Body of pancreas (tissue), 4 donors: Measurements from ENCODE around the gene BCL7C.

Experiments used
- CTCF ChIP-seq, 7 experiments: fragments of 450-650 bp in 4 of 7; fragments of 200-600 bp in 3 of 7; sonication (generic) in 3 of 7; IDR thresholded peaks; one replicate each; pipeline ENCODE4 v1.5.1; 2016 to 2019; ENCODE audit warnings: antibody characterized with exemption in 7 of 7
- POLR2A ChIP-seq, 3 donors: fragments of 450-650 bp; IDR thresholded peaks; one replicate each; pipeline ENCODE4 v1.6.1; 2016; ENCODE audit warnings: antibody characterized with exemption in 3 of 3, mild to moderate bottlenecking in 2 of 3

- no peak for TF ChIP-seq CTCF (IDR thresholded peaks at IDR 0.05)
- TF ChIP-seq POLR2A (IDR thresholded peaks at IDR 0.05) = no peak
These were observed 56.0 kb downstream of the BCL7C start for GRCh38 chr16:30837904-30838303.
